ENCODE results near the gene KLRD1.

The KLRD1 gene

GRCh38 chr12:10361622-10362021, 54.0 kb downstream of the KLRD1 start:
- DNase-seq (ENCODE audit: extremely low spot score), result no peak
- CTCF ChIA-PET, result interaction anchor here (0.7 kb wide), 1 partner anchor 1504 kb away, joined by 3 read pairs; no protein-coding TSS in a partner anchor
- TF ChIP-seq HDGF (IDR thresholded peaks at IDR 0.05; ENCODE audit: borderline replicate concordance) (no peak), L3MBTL2 (conservative IDR thresholded peaks at IDR 0.05) (peak; percentile 42)
- POLR2A ChIA-PET, result interaction anchor here (0.7 to 1.0 kb wide), 3 partner anchors 21 to 147 kb away, joined by 3 read pairs; no protein-coding TSS in a partner anchor

GRCh38 chr12:10362325-10362724, 54.7 kb downstream of the KLRD1 start:
- no peak for DNase-seq (ENCODE audit: extremely low spot score)
- ChIA-PET POLR2A (no interaction called here), CTCF (no interaction called here)
- TF ChIP-seq SUZ12 (IDR thresholded peaks at IDR 0.05) (no peak), ZNF384 (IDR thresholded peaks at IDR 0.05) (no peak), L3MBTL2 (conservative IDR thresholded peaks at IDR 0.05) (no peak), FOXM1 (IDR thresholded peaks at IDR 0.05; ENCODE audit: borderline replicate concordance) (no peak), NFRKB (IDR thresholded peaks at IDR 0.05) (no peak), ARNT (IDR thresholded peaks at IDR 0.05) (no peak), FOXK2 (IDR thresholded peaks at IDR 0.05) (no peak), PKNOX1 (IDR thresholded peaks at IDR 0.05) (no peak), HDGF (IDR thresholded peaks at IDR 0.05; ENCODE audit: borderline replicate concordance) (no peak), LEF1 (IDR thresholded peaks at IDR 0.05; ENCODE audit: borderline replicate concordance) (no peak)

GRCh38 chr12:10362828-10363657, 55.4 kb downstream of the KLRD1 start:
- CTCF ChIA-PET, result no interaction called here
- POLR2A ChIA-PET, result interaction anchor here (0.9 to 2.8 kb wide), 5 partner anchors 33 to 149 kb away, joined by 3 to 15 read pairs (median 3); partner anchors contain the start of gene GABARAPL1
- peak; percentile 90 for TF ChIP-seq ZNF384 (IDR thresholded peaks at IDR 0.05)
- no peak for TF ChIP-seq HDGF (IDR thresholded peaks at IDR 0.05; ENCODE audit: borderline replicate concordance)
- TF ChIP-seq CTBP1 (IDR thresholded peaks at IDR 0.05; ENCODE audit: borderline replicate concordance), result 0 out of 2 replicates have a peak, but pooled peaks have one; percentile 15
- no peak for DNase-seq (ENCODE audit: extremely low spot score)

GRCh38 chr12:10363658-10363913, 55.9 kb downstream of the KLRD1 start:
- CTCF ChIA-PET, result no interaction called here
- TF ChIP-seq TARDBP (IDR thresholded peaks at IDR 0.05), result no peak
- peak; percentile 25; the same call in 1 of the 2 replicates for TF ChIP-seq PKNOX1 (IDR thresholded peaks at IDR 0.05)
- POLR2A ChIA-PET, result interaction anchor here (0.9 to 2.8 kb wide), 8 partner anchors 22 to 250 kb away, joined by 3 to 15 read pairs (median 3); partner anchors contain the start of genes GABARAPL1 and MAGOHB
- no peak for DNase-seq (ENCODE audit: extremely low spot score)

- DNase-seq (ENCODE audit: extremely low spot score), result no peak
- TF ChIP-seq NFRKB (IDR thresholded peaks at IDR 0.05) (no peak), L3MBTL2 (conservative IDR thresholded peaks at IDR 0.05) (peak; percentile 70)
- ChIA-PET POLR2A (interaction anchor here (1.0 to 2.8 kb wide), 10 partner anchors 22 to 249 kb away, joined by 3 to 15 read pairs (median 4); partner anchors contain the start of genes GABARAPL1 and MAGOHB), CTCF (interaction anchor here (0.5 to 1.4 kb wide), 2 partner anchors 128 to 614 kb away, joined by 3 read pairs; no protein-coding TSS in a partner anchor)
These were observed 56.5 kb downstream of the KLRD1 start for GRCh38 chr12:10363914-10364814.

DNA sequence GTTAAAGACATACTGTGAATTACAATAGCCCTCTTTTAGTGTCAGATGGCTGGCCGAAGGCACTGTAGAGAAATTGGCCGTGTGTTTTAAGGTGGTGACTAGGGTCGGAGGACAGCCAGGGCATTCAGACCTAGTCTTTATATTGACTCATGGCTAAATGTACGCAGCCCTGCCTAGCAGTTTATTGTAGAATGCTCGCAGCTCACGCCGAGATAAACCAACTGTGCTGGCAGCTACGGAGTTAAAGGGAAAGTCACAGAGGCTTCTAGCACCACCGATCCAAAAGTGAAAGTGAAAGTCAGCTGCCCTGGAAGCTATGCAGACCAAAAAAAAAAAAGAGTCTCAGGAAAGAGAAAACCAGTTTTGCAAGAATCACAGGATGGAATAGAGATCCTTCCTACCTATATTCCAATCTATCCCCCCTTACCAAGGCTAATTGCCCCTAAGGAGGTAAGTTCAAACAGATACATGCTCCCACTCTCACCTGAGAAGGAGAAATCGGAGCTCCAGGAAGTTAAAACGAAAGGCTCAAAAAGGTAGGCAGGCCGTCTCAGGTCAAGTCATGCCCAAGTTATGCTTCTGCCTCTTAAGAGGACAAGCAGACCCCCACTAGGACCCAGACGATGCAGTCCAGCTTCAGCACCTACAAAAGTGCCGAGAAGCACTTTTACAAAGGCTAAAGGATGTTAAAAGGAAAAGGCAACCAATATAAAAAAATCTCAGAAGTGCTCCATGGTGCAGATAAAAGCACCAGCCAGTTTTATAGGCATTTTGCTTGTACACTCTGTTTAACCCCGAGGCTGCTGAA, 57.3 kb downstream of the KLRD1 start:
- TF ChIP-seq BHLHE40 (IDR thresholded peaks at IDR 0.05; ENCODE audit: borderline replicate concordance) (no peak), SUZ12 (IDR thresholded peaks at IDR 0.05) (no peak), ZNF384 (IDR thresholded peaks at IDR 0.05) (peak; percentile 91), ELF4 (IDR thresholded peaks at IDR 0.05) (no peak; the same call in 1 of the 2 replicates), LEF1 (IDR thresholded peaks at IDR 0.05; ENCODE audit: borderline replicate concordance) (no peak)
- POLR2A ChIA-PET, result interaction anchor here (1.1 to 2.8 kb wide), 9 partner anchors 21 to 248 kb away, joined by 3 to 15 read pairs (median 6); partner anchors contain the start of genes GABARAPL1 and MAGOHB
- DNase-seq (ENCODE audit: extremely low spot score), result peak; percentile 45
- CTCF ChIA-PET, result interaction anchor here (0.5 to 2.4 kb wide), 8 partner anchors 30 to 615 kb away, joined by 3 to 12 read pairs (median 3); no protein-coding TSS in a partner anchor

Measured in HEK293T (cell line).